Bronchus fibroblast of lung (primary cell): ENCODE measurements around the gene PATL2. TPM values are rescaled to one million over a fixed set of nuclear protein-coding genes. Genes with fewer than 3 reads are reported as not detected.

Source experiments
- total RNA-seq: library from RNA; depleted of rRNA; stranded (reverse); fragments of >200 nt; gene quantifications from 2 replicates; pipeline ENCODE4 v1.2.3, GENCODE V29; 2015

Gene PATL2
- total RNA-seq = 0.59 TPM in 1 of 2 replicates, not detected in the other

GRCh38 chr15:44711096-44711742 lies at the start of gene PATL2, which contains the start of gene B2M:
Gene PATL2, minus strand, starts transcription at chr15:44711323. Its CDS starts 34,833 bp downstream, at chr15:44676490.
Gene B2M, plus strand, starts transcription at chr15:44711517. Its CDS starts 30 bp downstream, at chr15:44711547.

GRCh38 chr15:44736181-44736765 lies 25.1 kb upstream of the PATL2 start, which contains the start of gene TRIM69:
Gene TRIM69, plus strand, starts transcription at chr15:44736528. Its CDS starts 177 bp downstream, at chr15:44736705.

GRCh38 chr15:44663410-44664308 lies 47.5 kb downstream of the PATL2 start, which contains the start of gene SPG11:
Gene SPG11, minus strand, starts transcription at chr15:44663662. Its CDS starts 15 bp downstream, at chr15:44663647.

Other genes starting within 250 kb of the PATL2 start
- gene EIF3J, start 174.2 kb downstream of the PATL2 start, total RNA-seq = 23.5 and 28.6 TPM in 2 replicates
- gene SPG11, start 47.7 kb downstream of the PATL2 start, total RNA-seq = 28.1 and 37.0 TPM in 2 replicates
- gene B2M, start 194 bp upstream of the PATL2 start, total RNA-seq = 1,041 and 1,099 TPM in 2 replicates
- 13.6 and 15.8 TPM in 2 replicates for gene TRIM69, start 25.2 kb upstream of the PATL2 start, total RNA-seq
- gene TERB2, start 245.4 kb upstream of the PATL2 start, total RNA-seq = not detected in 2 replicates